Left hindlimb (tissue), 1 donor: ENCODE data around the gene ALG2.

Experiments
- DNase-seq: peaks from one replicate; pipeline ENCODE4 v3.0.0-alpha.2; 2018

The ALG2 gene, protein sequence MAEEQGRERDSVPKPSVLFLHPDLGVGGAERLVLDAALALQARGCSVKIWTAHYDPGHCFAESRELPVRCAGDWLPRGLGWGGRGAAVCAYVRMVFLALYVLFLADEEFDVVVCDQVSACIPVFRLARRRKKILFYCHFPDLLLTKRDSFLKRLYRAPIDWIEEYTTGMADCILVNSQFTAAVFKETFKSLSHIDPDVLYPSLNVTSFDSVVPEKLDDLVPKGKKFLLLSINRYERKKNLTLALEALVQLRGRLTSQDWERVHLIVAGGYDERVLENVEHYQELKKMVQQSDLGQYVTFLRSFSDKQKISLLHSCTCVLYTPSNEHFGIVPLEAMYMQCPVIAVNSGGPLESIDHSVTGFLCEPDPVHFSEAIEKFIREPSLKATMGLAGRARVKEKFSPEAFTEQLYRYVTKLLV

DNA sequence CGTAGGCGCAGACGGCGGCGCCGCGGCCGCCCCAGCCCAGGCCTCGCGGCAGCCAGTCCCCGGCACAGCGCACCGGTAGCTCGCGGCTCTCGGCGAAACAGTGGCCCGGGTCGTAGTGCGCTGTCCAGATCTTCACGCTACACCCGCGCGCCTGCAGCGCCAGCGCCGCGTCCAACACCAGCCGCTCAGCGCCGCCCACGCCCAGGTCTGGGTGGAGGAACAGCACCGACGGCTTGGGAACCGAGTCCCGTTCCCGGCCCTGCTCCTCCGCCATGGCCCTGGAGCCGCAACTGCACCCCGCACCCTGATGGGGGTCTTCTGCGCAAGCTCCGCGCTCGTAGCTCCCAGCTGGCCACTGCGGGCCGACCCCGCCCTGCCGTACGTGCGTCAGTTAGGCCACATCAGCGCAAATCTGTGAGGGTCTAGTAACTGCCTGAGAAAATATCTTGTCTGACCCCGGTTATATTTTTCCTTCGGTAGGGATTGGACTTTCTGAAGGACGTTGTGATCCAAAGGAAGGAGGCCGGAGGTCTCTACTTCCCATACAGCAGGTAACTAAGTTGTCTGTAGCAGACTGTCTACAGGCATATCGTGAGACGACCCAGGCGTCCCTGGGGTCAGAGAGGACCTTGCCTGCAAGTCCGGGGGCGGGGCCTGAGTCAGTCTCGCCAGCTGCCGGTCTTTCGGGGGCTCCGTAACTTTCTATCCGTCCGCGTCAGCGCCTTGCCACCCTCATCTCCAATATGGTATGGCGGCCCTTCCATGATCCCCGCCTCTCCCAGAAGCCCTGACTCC, at the start of gene ALG2, which contains the start of gene SEC61B:
Gene ALG2 (minus strand): TSS at position 322 of the 795 bp plus-strand sequence. CDS start 48 bp downstream, at position 274.
Gene SEC61B (plus strand): TSS at position 662 of the 795 bp plus-strand sequence. CDS start 82 bp downstream, at position 744.
- DNase-seq, result peak; percentile 96

DNA sequence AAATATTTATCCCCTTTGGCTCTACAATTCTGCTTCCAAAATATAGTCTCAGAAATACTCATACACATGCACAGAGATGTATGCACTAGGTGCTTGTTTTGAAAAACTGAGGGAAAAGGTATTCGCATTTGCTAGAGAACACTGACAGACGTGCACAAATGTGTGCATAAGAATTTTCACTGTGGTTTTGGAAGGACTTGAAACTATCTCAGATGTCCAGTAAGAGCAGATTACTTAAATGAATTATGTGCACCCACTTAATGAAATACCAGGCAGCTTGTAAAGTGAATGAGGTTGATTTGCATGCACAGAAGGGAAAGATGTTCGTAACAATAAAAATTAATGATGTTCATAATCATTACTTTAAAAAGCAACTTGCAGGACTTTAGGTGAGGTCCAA, 48.7 kb upstream of the ALG2 start:
- no peak for DNase-seq

DNA sequence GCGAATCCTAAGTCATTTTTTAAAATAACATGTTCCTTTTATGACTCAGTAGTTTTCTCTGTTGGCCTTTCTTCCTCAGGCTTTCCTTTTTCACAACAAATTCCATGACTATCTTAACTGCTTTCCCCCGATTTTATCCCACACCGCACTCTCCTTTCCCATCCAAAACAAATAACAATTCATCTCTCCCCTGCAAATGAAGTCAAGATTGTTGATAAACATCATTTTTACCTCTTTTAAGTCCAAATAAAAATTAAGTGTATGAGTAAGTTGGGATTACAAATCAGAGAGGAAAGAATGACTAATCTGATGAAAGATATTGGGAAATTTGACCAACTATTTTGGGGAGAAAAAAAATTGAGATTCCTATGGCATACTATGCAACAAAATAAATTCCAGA, 47.7 kb upstream of the ALG2 start:
- no peak for DNase-seq

DNA sequence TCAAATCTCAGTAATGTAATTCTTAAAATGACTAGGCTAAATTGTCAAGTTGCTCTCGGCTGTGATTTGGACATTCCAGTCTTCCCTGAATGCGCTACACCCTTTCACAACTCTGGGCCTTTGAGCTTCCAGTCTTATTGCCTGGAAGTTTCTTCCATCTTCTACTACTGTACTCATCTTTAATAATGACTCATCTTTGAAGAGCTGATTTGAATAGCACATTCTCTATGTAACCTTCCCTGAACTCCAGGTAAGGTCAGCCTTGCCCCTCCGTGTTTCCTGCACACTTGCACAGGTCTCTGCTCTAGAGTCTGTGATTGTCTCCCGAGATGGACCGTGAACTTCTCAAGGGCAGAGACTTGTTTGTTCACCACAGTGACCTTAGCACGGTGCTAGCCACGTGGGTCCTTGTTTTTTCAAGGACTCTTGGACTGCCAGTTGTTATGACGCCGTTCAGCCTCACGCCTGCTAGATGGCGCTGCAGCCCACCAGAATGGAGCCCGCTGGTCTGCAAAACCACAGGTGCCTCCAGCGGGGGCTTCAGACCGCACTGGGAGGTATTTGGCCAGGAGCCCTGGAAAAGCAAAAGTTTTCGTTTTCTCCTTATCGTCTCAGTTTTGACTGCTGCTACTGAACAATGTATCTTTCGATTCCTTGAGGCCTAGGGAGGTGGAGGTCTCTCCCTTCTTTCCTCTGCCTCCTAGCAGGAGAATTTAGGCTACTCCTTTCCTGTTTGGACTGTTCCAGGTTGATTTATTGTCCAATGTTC, 44.7 kb upstream of the ALG2 start:
- peak; percentile 77 for DNase-seq

DNA sequence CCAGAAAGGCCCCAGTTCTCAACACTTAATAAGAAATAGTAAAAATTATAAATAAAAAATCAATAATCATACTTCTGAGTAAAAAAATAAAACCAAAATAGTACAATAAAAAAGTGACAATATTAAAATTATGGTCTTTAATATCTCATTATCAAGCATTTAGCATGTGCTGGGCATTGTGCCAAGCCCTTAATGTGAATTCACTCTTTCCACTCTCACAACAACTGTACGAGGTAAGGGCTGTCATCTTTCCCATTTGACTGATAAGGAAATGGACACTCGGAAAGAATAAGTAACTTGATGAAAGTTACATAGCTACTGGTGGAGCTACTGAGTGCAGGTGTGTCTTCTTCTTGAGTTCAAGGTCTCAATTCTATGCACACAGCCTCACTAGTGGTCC, 43.9 kb upstream of the ALG2 start:
- no peak for DNase-seq

DNA sequence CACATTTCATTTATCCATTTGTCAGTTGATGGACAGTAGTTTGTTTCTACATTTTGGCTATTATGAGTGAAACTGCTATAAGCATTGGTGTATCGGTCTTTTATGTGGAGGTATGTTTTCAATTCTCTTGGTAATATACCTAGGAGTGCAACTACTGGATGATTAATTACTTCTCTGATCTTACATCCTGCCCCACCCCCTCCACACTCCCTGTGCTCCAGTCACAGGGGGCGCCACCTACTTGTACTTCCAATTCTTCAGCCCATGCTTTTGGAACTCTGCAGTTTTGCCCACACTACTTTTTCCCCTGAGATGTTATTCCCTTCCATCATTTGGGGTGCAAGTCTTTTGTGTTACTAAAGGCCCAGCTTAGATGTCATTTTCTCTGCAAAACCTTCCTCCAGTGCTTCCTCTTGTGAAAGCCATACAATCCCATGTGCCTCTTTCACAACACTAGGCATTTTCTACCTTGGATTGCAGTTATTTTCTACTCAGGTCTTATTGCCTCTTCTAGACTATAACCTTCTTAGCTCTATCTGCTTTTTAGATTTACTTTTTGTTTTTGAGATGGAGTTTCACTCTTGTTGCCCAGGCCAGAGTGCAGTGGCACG, 42.4 kb upstream of the ALG2 start:
- DNase-seq, result no peak

DNA sequence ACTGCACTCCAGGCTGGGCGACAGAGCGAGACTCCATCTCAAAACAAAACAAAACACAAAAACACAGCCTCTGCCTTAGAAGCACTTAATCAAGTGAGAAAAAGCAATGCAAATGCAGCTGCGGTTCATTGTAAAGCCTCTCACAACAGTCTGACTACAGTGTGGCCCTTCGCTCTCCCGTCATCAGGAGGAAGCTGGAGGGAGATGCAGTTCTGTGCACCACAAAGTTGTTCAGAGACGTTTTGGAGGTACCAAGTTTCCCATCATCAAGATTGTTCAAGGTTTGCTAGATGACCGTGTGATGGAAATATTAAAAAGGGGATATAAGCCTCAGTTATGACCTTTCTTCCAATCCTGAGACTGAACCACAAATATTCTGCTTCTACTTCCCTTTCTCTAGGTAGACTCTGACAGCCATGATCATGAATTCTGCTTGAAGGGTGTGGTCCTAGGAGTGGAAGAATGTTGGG, 41.2 kb upstream of the ALG2 start:
- no peak for DNase-seq

DNA sequence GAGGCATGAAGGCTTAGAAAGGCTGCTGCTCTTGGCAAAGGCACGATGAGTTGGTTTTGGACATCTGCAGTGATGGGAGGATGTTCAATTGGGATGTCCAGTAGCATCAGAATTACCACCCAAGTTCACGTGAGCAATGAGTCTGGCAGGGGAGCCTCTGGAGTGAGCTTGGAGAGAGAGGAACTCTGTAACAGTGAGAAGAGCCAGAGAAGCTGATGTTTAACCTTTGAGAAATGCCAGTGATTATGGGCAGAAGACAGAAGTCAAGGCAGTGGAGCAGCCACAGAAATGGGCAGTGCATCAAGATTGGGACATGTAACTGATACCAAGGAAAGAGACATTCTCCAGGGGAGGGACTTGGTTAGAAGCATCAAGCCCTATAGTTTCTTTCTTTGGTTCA, 40.2 kb upstream of the ALG2 start:
- no peak for DNase-seq

DNA sequence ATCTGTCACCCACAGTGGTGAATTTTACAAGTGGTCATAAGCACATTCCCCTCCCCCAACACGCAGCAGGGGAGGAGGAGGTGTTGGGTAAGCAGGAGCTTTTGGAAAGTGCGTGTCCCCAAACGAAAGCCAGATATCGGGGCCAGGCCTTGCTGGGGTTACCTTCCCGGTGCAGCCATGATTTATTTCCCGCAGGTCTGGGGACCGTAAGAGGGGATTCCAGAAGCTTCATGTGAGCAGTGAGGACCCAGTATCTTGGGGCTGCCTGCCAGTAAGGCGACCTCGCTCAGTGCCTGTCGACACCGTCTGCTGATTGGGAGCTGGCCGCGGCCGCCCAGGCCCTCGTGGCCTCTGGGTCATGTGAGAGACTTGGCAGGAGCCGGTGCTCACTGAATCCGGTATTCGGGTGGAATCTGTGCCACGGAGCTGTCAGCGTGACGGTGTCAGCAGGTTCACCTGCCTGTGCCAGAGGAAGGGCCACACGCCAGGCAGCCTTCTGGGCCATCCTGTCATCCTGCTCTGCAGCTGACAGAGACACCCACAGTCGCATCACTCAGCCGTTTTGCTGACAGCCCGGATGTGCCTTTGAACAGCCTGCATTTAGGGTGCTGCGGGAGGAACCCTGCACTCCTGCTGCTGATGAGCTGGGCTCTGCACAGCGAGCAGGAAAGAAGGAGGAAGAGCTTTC, 37.6 kb upstream of the ALG2 start:
- DNase-seq, result peak; percentile 70

DNA sequence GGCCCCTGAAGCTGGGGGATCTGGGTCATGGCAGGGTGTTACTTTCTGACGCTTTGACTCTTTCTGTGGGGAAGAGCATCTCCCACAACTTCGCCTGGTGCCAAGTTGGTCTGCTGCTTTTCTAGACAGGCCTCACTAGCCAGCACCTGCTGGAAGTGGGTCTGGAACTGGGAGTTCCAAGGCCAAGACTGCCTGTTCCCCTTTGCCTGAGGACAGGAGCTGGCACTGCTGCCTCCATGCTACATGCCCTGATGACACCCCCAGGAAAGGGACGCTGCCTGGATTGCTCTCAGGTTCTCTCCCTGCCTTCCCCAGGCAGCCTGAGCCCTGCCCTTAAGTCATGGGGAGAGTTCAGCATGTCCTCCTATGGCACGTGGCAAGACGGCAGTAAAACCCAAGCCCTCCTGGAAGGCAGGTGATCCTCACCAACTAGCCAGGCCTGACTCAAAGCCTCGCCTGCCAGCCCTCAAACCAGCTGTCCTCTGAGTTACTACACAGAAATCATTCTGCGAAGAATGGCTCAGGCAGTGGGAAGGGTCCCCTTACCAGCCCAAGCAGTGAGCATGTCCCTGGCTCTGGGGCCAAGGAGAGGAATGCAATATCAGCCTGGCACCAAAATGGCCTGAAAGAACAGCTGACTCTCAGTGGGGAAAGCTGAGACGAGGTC, 36.1 kb upstream of the ALG2 start:
- no peak for DNase-seq

DNA sequence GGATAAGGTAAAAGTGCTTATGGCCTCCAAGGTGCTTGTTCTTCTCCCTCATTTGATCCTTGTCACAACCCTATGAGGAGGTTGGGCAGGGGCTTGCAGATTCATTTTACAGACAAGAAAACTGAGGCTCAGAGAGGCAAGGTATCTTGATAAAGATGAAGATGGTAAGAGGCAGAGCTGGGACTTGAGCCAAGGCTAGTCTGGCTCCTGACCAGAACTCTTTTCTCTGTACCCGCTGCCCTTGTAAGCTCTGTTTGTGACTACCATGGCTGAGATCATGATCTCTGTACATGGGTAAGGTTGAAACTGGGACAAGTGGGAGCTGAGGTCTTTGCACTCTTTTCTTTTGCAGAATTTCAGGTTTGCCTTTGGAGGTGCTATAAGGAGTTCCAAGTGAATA, 33.9 kb upstream of the ALG2 start:
- no peak for DNase-seq

DNA sequence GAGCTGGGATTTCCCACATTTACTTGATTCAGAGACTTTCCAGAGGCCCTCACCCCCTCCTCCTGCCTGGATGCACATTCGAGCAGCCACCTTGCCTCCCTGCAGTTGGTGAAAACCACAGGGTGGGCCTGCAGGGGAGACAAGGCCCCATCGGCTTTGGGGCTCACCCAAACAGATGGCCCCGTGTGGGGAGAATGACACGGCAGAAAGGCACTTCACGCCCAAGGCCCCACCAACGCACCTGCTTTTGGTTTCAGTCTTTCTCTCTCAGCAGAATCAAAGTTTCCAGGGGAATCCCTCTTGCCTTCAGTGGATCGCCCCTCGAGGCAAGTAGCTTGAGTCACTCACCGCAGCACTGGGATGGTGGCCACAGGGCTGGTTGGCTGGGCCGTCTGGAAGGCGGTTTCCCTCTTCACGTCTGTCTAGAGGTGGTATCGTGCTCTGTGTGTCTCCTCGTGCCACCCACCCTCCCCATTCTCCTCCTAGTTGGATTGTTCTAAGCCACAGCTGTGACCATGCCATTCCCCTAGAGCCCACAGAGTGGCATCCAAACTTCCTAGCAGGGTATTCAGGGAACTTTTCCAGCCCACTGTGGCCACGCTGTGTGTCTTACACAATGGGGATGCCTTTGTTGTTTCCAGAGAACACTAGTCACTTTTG, 32.2 kb upstream of the ALG2 start:
- no peak for DNase-seq

DNA sequence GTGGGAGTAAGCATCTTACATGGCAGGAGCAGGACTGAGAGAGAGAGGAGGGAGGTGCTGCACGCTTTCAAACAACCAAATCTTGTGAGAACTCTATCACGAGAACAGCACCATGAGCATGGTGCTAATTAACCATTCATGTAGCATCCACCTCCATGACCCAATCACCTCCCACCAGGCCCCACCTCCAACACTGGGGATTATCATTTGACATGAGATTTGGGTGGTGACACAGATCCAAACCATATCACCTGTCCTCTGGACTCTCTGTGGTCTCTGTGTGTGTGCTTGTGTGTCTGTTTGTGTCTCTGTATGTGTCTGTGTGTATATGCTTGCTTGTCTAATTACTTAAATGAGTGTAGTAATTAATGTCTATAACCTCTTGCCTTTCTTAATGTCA, 31.4 kb upstream of the ALG2 start:
- DNase-seq, result no peak

DNA sequence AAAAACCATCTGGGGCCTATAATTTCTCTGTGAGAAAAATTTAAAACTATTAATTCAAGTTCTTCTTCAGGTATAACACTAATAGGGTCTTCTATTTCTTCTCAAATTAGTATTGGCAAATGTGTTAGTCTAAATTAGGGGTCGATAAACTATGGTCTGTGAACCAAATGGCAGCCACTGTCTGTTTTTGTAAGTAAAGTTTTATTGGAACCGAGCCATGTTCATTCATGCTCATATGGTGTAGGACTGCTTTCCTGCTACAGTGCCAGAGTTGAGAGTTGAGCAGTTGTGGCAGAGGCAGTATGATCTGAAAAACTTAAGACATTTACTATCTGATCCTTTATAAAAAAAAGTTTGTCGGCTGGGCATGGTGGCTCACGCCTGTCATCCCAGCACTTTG, 29.4 kb upstream of the ALG2 start:
- DNase-seq, result no peak

DNA sequence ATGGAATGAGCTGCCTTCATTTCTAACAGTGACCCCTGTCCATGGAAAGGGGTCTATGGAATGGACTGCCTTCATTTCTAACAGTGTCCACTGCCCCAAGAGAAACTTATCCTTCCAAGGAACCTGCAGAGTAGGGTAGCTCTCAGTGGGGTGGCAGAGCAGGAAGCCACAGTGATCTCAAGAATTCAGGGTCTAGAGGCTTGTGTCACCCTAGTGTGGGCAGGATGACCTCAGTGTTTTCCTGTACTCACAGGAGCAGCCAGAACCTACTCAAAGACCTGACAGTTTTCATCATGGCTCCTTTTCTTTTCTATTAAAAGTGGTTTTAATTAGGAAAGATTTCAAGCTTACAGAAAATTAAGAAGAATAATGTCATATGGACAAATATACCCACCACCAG, 27.9 kb upstream of the ALG2 start:
- DNase-seq, result no peak

DNA sequence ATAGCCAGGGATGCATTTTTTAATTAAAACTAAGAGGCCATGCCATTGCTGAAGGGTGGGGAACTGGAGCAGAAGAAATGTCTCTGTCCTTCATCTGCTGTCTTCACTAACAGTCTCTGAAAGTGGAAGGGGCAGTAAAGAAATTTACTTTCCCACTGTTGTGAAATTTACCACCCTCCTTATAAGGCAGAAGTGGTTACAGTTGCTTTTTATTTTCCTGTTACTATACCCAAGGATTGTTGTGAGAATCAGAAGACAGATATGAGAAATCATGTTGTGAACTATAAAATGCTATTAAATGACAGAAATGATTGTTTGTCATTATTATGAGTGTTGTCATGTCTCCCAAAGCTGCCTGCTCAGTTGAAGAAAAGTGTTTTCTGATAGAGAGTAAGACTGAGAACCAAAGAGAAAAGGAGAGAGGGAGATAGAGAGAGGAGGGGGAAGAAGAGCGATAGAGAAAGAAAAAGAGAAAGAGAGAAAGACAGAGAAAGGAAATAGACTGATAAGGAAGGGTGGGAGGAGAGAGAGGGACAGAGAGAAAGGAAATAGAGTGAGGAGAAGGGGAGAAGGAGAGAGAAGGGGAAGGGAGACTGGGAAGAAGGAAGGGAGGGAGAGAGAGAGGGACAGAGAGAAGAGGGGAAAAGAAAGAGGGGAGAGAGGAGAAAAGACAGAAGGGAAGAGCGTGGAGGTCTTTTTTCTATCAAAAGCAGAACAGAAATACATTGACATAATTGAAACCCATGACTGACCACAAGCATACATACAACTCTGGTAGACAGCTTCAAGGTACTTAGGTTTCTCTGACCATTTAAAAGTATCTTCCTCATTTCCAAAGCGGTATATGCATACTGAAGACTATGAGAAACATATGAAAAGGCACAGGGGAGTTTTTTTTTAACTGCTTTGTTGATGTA, 22.9 kb upstream of the ALG2 start:
- no peak for DNase-seq

DNA sequence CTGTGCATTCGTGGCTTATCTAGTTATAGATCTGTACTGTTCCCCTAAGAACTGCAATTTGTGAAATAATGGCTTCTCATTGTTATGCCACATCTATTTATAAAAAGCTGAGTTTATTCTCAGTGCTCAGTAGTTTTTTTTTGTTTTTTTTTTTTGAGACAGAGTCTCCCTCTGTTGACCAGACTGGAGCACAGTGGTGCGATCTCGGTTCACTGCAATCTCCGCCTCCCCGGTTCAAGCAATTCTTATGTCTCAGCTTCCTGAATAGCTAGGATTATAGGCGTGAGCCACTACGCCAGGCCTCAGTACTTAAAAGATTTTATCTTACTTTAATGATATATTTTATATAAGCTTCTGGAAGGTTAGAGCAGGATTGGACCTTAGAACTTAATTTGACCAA, 19.4 kb upstream of the ALG2 start:
- no peak for DNase-seq

DNA sequence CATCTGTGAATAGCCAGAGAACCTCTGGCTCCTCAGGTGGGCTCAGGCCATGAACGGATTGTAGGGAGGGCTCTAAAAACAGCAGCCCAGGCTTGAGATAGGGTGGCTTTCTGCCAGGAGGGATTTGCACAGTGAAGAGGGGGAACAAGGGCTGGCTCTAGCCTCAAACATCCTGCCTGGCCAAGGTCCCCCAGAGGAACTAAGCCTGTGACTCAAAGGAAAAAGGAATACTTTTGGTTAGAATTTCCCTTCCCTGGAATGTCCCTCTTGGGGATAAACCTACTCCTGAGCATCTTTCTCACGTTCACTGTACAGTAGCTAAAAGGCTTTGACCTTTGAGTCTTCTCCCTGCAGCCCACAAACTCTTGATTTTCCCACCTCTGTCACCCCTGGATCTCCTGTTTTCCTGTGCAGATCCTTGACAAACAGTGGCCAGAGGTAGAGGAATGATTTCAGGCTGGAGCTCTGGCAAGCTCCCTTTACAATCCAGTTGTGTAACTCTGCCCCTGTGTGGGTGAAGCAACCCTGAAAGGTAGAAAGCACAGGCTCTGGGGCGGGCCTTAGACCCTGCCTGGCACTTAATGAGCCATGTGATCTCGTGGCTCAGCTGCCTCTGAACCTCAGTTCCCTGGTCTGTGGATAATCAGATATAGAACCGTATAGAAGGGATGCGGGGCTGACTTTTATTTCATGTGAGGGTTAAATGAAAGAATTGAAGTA, 17.8 kb upstream of the ALG2 start:
- DNase-seq, result no peak

DNA sequence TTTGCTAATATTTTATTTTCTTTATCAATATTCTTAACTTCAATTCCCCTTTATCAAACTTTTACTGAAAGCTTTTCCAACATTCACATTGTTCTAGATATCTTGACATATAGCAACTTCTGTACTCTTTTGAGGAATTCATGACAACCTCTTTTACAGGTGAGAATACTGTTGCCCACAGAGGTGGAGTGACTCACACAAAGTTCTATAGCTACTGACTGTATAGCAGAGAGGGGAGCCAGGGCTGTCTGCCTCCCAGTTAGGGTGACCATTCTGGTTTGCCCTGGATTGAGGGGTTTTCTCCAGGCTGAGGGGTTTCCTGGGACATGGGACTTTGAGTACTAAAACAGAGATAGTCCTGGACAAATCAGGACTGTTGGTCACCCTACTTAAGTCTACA, 16.6 kb upstream of the ALG2 start:
- DNase-seq, result no peak
